T-helper 2 cell treated with Interferon-gamma antibody and Interleukin-4, amounts not matched to agents 100 ng/mL and 5 ng/mL, for 36 hours (primary cell): ENCODE data around the gene GLIPR2. TPM values are rescaled to one million over a fixed set of nuclear protein-coding genes. Genes with fewer than 3 reads are reported as not detected.
"Not testable (repeated sequence)": the region's sequence is repeated elsewhere in the genome, so short reads cannot be mapped to it uniquely, and the experiment has no call there.

Source experiments
- intact Hi-C: fragments of 100-400 bp; cut with micrococcal nuclease; formaldehyde crosslinking; loops from one replicate; pipeline ENCODE4 v1.15.1; 2023
- total RNA-seq: library from RNA; stranded (reverse); gene quantifications from 2 replicates; pipeline ENCODE4 v1.2.3, GENCODE V29; 2022

The GLIPR2 gene
- total RNA-seq: 66.3 and 67.7 TPM in 2 replicates

GRCh38 chr9:36136272-36136893, at the start of gene GLIPR2:
TSS of gene GLIPR2 (plus strand) at chr9:36136733. CDS start at chr9:36136779, 46 bp downstream.
- intact Hi-C loops: loop anchor here (1.0 to 2.0 kb wide), 4 partner anchors 16 to 54 kb away; partner anchors contain the start of gene CLTA

GRCh38 chr9:36087054-36087453, 49.5 kb upstream of the GLIPR2 start:
- intact Hi-C loops: not testable (repeated sequence)

GRCh38 chr9:36088020-36088419, 48.5 kb upstream of the GLIPR2 start:
- intact Hi-C loops: no loop called here

GRCh38 chr9:36091026-36091953, 45.2 kb upstream of the GLIPR2 start:
- intact Hi-C loops: no loop called here

- intact Hi-C loops: loop anchor here (2.0 kb wide), 1 partner anchor 55 kb away; the partner anchor contains the start of gene RECK
Measured at GRCh38 chr9:36092014-36092413, 44.5 kb upstream of the GLIPR2 start.

GRCh38 chr9:36092509-36093215, 43.9 kb upstream of the GLIPR2 start:
- intact Hi-C loops: loop anchor here (2.0 kb wide), 1 partner anchor 56 kb away; the partner anchor contains the start of gene RECK

GRCh38 chr9:36093384-36093783, 43.1 kb upstream of the GLIPR2 start:
- intact Hi-C loops: loop anchor here (2.0 kb wide), 1 partner anchor 57 kb away; the partner anchor contains the start of gene RECK

- intact Hi-C loops: no loop called here
Measured at GRCh38 chr9:36099718-36100117, 36.8 kb upstream of the GLIPR2 start.

GRCh38 chr9:36100532-36100931, 36.0 kb upstream of the GLIPR2 start:
- intact Hi-C loops: no loop called here

GRCh38 chr9:36101916-36102741, 34.4 kb upstream of the GLIPR2 start:
- intact Hi-C loops: no loop called here

GRCh38 chr9:36102742-36103495, 33.6 kb upstream of the GLIPR2 start:
- intact Hi-C loops: loop anchor here (1.0 kb wide), 3 partner anchors 33 to 226 kb away; partner anchors contain the start of gene GLIPR2

- intact Hi-C loops: no loop called here
Measured at GRCh38 chr9:36109071-36109470, 27.5 kb upstream of the GLIPR2 start.

GRCh38 chr9:36110434-36110833, 26.1 kb upstream of the GLIPR2 start:
- intact Hi-C loops: no loop called here

- intact Hi-C loops: no loop called here
Measured at GRCh38 chr9:36112516-36112915, 24.0 kb upstream of the GLIPR2 start.

GRCh38 chr9:36113999-36114398, 22.5 kb upstream of the GLIPR2 start:
- intact Hi-C loops: no loop called here

GRCh38 chr9:36116593-36116992, 19.9 kb upstream of the GLIPR2 start:
- intact Hi-C loops: no loop called here

GRCh38 chr9:36118201-36118600, 18.3 kb upstream of the GLIPR2 start:
- intact Hi-C loops: no loop called here

GRCh38 chr9:36118706-36119105, 17.8 kb upstream of the GLIPR2 start:
- intact Hi-C loops: no loop called here

GRCh38 chr9:36119476-36119875, 17.1 kb upstream of the GLIPR2 start:
- intact Hi-C loops: no loop called here

GRCh38 chr9:36120705-36121104, 15.8 kb upstream of the GLIPR2 start:
- intact Hi-C loops: no loop called here
